ENCODE data around the gene RLN3.
"Not testable (repeated sequence)": the region's sequence is repeated elsewhere in the genome, so short reads cannot be mapped to it uniquely, and the experiment has no call there.

RLN3 gene

GRCh38 chr19:14021474-14021873 is 6.5 kb upstream of the RLN3 start:
- no peak for DNase-seq (ENCODE audit: low spot score)

GRCh38 chr19:14022469-14022868 is 5.5 kb upstream of the RLN3 start:
- no peak for DNase-seq (ENCODE audit: low spot score)

GRCh38 chr19:14023404-14024235 is 4.3 kb upstream of the RLN3 start:
- DNase-seq (ENCODE audit: low spot score), result no peak

GRCh38 chr19:14026652-14027192 is 1.2 kb upstream of the RLN3 start:
- DNase-seq (ENCODE audit: low spot score), result not testable (repeated sequence)

GRCh38 chr19:14028901-14029300 is 953 bp downstream of the RLN3 start:
- no peak for DNase-seq (ENCODE audit: low spot score)

GRCh38 chr19:14030997-14031718 is 3.2 kb downstream of the RLN3 start:
- DNase-seq (ENCODE audit: low spot score), result no peak

GRCh38 chr19:14031719-14032480 is 4.0 kb downstream of the RLN3 start, which contains the start of gene IL27RA:
TSS of gene IL27RA (plus strand) at chr19:14031762. CDS start at chr19:14031873, 111 bp downstream.
- no peak for DNase-seq (ENCODE audit: low spot score)

- DNase-seq (ENCODE audit: low spot score), result no peak
Observed at GRCh38 chr19:14033946-14034345, 6.0 kb downstream of the RLN3 start.

GRCh38 chr19:14035159-14035558 is 7.2 kb downstream of the RLN3 start:
- not testable (repeated sequence) for DNase-seq (ENCODE audit: low spot score)

- DNase-seq (ENCODE audit: low spot score), result no peak
Observed at GRCh38 chr19:14035706-14036105, 7.8 kb downstream of the RLN3 start.

- DNase-seq (ENCODE audit: low spot score), result no peak
Observed at GRCh38 chr19:14039181-14039580, 11.2 kb downstream of the RLN3 start.

GRCh38 chr19:14042659-14043608 is 15.0 kb downstream of the RLN3 start:
- peak; percentile 46 for DNase-seq (ENCODE audit: low spot score)

- DNase-seq (ENCODE audit: low spot score), result not testable (repeated sequence)
Observed at GRCh38 chr19:14047866-14048265, 19.9 kb downstream of the RLN3 start.

- DNase-seq (ENCODE audit: low spot score), result no peak
Observed at GRCh38 chr19:14048443-14049153, 20.6 kb downstream of the RLN3 start.

GRCh38 chr19:14050512-14050911 is 22.6 kb downstream of the RLN3 start:
- DNase-seq (ENCODE audit: low spot score), result no peak

- DNase-seq (ENCODE audit: low spot score), result not testable (repeated sequence)
Observed at GRCh38 chr19:14050961-14051360, 23.0 kb downstream of the RLN3 start.

GRCh38 chr19:14051980-14052379 is 24.0 kb downstream of the RLN3 start:
- no peak for DNase-seq (ENCODE audit: low spot score)

- DNase-seq (ENCODE audit: low spot score), result no peak
Observed at GRCh38 chr19:14052470-14052869, 24.5 kb downstream of the RLN3 start.

- no peak for DNase-seq (ENCODE audit: low spot score)
Observed at GRCh38 chr19:14053032-14053431, 25.1 kb downstream of the RLN3 start.

- DNase-seq (ENCODE audit: low spot score), result no peak
Observed at GRCh38 chr19:14053500-14053899, 25.6 kb downstream of the RLN3 start.

Data from globus pallidus (tissue), 1 donor.